Left ventricle myocardium superior (tissue), 1 donor: ENCODE data around the gene MAD1L1. TPM values are rescaled to one million over a fixed set of nuclear protein-coding genes. Genes with fewer than 3 reads are reported as not detected.

Experiments used
- ATAC-seq: fragments of 200-7000 bp; cut with Tn5 transposase; one replicate; pipeline ENCODE4 v1.9.1; 2020; ENCODE audit warnings: mild to moderate bottlenecking, moderate library complexity
- DNase-seq: peaks from one replicate; pipeline ENCODE4 v3.0.0-alpha.2; 2020
- intact Hi-C: fragments of 100-400 bp; cut with micrococcal nuclease; formaldehyde crosslinking; loops from one replicate; pipeline ENCODE4 v1.11.0; 2022
- total RNA-seq: library from RNA; stranded (reverse); fragmentation: NEBNext Ultra II Directional; extraction: Animal tissue kit (Norgen Biotek cat#: 25700); gene quantifications from one replicate; pipeline ENCODE4 v1.2.1, GENCODE V29; 2021
- donor health status: DM: no; HTN: yes; CAD: no; lungs with severe emphysema.

The MAD1L1 gene
- total RNA-seq, 1 donor from 2014 or later, result 19.1 TPM

GRCh38 chr7:2151801-2152612 lies 80.7 kb downstream of the MAD1L1 start:
- no peak for ATAC-seq
- intact Hi-C loops, result no loop called here
- DNase-seq, result peak; percentile 23

GRCh38 chr7:2151237-2151636 lies 81.5 kb downstream of the MAD1L1 start:
- intact Hi-C loops, result no loop called here
- ATAC-seq (peak; percentile 79), DNase-seq (peak; percentile 52)

GRCh38 chr7:2150445-2150815 lies 82.3 kb downstream of the MAD1L1 start:
- intact Hi-C loops, result no loop called here
- ATAC-seq (no peak), DNase-seq (peak; percentile 26)

- peak; percentile 46 for DNase-seq
- intact Hi-C loops, result no loop called here
- peak; percentile 53 for ATAC-seq
These were observed 82.9 kb downstream of the MAD1L1 start for GRCh38 chr7:2149672-2150444.

GRCh38 chr7:2148814-2149213 lies 83.9 kb downstream of the MAD1L1 start:
- intact Hi-C loops, result no loop called here
- ATAC-seq, result no peak
- no peak for DNase-seq

GRCh38 chr7:2148189-2148588 lies 84.6 kb downstream of the MAD1L1 start:
- no peak for ATAC-seq
- intact Hi-C loops, result no loop called here
- DNase-seq, result no peak

GRCh38 chr7:2146676-2147472 lies 85.9 kb downstream of the MAD1L1 start:
- intact Hi-C loops, result no loop called here
- DNase-seq (no peak), ATAC-seq (no peak)

GRCh38 chr7:2145835-2146580 lies 86.7 kb downstream of the MAD1L1 start:
- DNase-seq (no peak), ATAC-seq (no peak)
- intact Hi-C loops, result no loop called here

GRCh38 chr7:2144926-2145325 lies 87.8 kb downstream of the MAD1L1 start:
- no peak for ATAC-seq
- intact Hi-C loops, result no loop called here
- DNase-seq, result no peak

GRCh38 chr7:2143981-2144595 lies 88.7 kb downstream of the MAD1L1 start:
- ATAC-seq (no peak), DNase-seq (no peak)
- intact Hi-C loops, result no loop called here

- ATAC-seq, result no peak
- intact Hi-C loops, result no loop called here
- peak; percentile 18 for DNase-seq
These were observed 89.3 kb downstream of the MAD1L1 start for GRCh38 chr7:2143450-2143849.

GRCh38 chr7:2142386-2142785 lies 90.4 kb downstream of the MAD1L1 start:
- DNase-seq, result peak; percentile 87
- peak; percentile 94 for ATAC-seq
- intact Hi-C loops, result no loop called here

GRCh38 chr7:2141651-2142050 lies 91.1 kb downstream of the MAD1L1 start:
- intact Hi-C loops, result no loop called here
- no peak for ATAC-seq
- no peak for DNase-seq

- no peak for ATAC-seq
- DNase-seq, result no peak
- intact Hi-C loops, result no loop called here
These were observed 91.7 kb downstream of the MAD1L1 start for GRCh38 chr7:2141021-2141410.

GRCh38 chr7:2140216-2141020 lies 92.3 kb downstream of the MAD1L1 start:
- DNase-seq (no peak), ATAC-seq (no peak)
- intact Hi-C loops, result no loop called here

GRCh38 chr7:2139004-2139699 lies 93.6 kb downstream of the MAD1L1 start:
- intact Hi-C loops, result no loop called here
- ATAC-seq (no peak), DNase-seq (peak; percentile 15)

- intact Hi-C loops, result no loop called here
- DNase-seq (no peak), ATAC-seq (no peak)
These were observed 94.5 kb downstream of the MAD1L1 start for GRCh38 chr7:2138146-2138765.
